Body of pancreas (tissue), 4 donors: ENCODE measurements around the gene C8B. TPM values are rescaled to one million over a fixed set of nuclear protein-coding genes. Genes with fewer than 3 reads are reported as not detected.

Experiments used
- ATAC-seq: fragments of 150-250 bp; one replicate; pipeline ENCODE4 v1.9.1; 2016
- DNase-seq, 4 donors: peaks; one replicate each; pipeline ENCODE4 v3.0.0-alpha.2; 2019
- H3K27ac ChIP-seq, 4 donors: fragments of 200-600 bp; sonication (generic); 1 replicate in 3 of 4; 2 replicates in 1 of 4; pipeline versions ENCODE4 v1.5.1 to v1.6.1; 2016 to 2019; ENCODE audit warnings: mild to moderate bottlenecking in 1 of 4, mixed read lengths in 1 of 4, moderate library complexity in 1 of 4
- H3K27me3 ChIP-seq, 2 donors: fragments of 200-600 bp; sonication (generic); one replicate each; pipeline ENCODE4 v1.6.0; 2016; ENCODE audit warnings: mild to moderate bottlenecking in 1 of 2
- H3K36me3 ChIP-seq, 2 donors: fragments of 200-600 bp; sonication (generic); replicated peaks in 1 of 2; 2 replicates each; pipeline ENCODE4 v1.5.1; 2016; ENCODE audit warnings: low read depth in 2 of 2; ENCODE audit not compliant: insufficient read depth in 1 of 2
- H3K4me1 ChIP-seq: fragments of 200-600 bp; sonication (generic); one replicate; pipeline ENCODE4 v1.6.0; 2016
- H3K4me3 ChIP-seq, 2 donors: fragments of 200-600 bp; sonication (generic); 1 replicate in 1 of 2; 2 replicates in 1 of 2; pipeline ENCODE4 v1.5.1; 2016 to 2019
- H3K9me3 ChIP-seq, 3 donors: fragments of 200-600 bp; sonication (generic); 1 replicate in 2 of 3; 2 replicates in 1 of 3; pipeline ENCODE4 v1.5.1; 2016
- CTCF ChIP-seq, 7 experiments: fragments of 450-650 bp in 4 of 7; fragments of 200-600 bp in 3 of 7; sonication (generic) in 3 of 7; IDR thresholded peaks; one replicate each; pipeline ENCODE4 v1.5.1; 2016 to 2019; ENCODE audit warnings: antibody characterized with exemption in 7 of 7
- POLR2A ChIP-seq, 3 donors: fragments of 450-650 bp; IDR thresholded peaks; one replicate each; pipeline ENCODE4 v1.6.1; 2016; ENCODE audit warnings: antibody characterized with exemption in 3 of 3, mild to moderate bottlenecking in 2 of 3
- WGBS, 2 donors: methylation state at CpG; one replicate each; pipeline ENCODE4 v1.1.5; 2017; 5-methylcytosine and 5-hydroxymethylcytosine counted together
- intact Hi-C: fragments of 100-400 bp; cut with DNase I; formaldehyde crosslinking; loops from one replicate; pipeline ENCODE4 v1.15.1; 2023
- total RNA-seq, 2 donors: library from RNA; depleted of rRNA; stranded (reverse); fragments of >200 nt; gene quantifications; one replicate each; pipeline ENCODE4 v1.1.0, GENCODE V29; 2016

The C8B gene
- total RNA-seq, 2 donors from 2014 or later = not detected

GRCh38 chr1:56957931-56958330 lies 7.9 kb downstream of the C8B start:
- Histone ChIP-seq H3K4me3 (no peak overlapping the region), H3K27me3 (no peaks in the 10 kb centered on the region), H3K36me3 (no peaks in the 10 kb centered on the region), H3K27ac (no peak overlapping the region), H3K9me3 (no peaks in the 10 kb centered on the region), H3K4me1 (no peaks in the 10 kb centered on the region)
- WGBS, 2 donors = 49 to 60% methylated on average over 3 of the region's 3 CpGs
- no peak for TF ChIP-seq POLR2A (IDR thresholded peaks at IDR 0.05)
- no peak for TF ChIP-seq CTCF (IDR thresholded peaks at IDR 0.05)
- DNase-seq (no peak), ATAC-seq (no peak)
- intact Hi-C loops = no loop called here

- H3K27me3 ChIP-seq = no peaks in the 10 kb centered on the region
- H3K4me1 ChIP-seq = no peaks in the 10 kb centered on the region
- no peak overlapping the region for H3K27ac ChIP-seq
- ATAC-seq (no peak), DNase-seq (no peak)
- H3K9me3 ChIP-seq = no peaks in the 10 kb centered on the region
- no peak overlapping the region for H3K4me3 ChIP-seq
- no peak for TF ChIP-seq CTCF (IDR thresholded peaks at IDR 0.05)
- TF ChIP-seq POLR2A (IDR thresholded peaks at IDR 0.05) = no peak
- no peaks in the 10 kb centered on the region for H3K36me3 ChIP-seq
- 89 to 95% methylated on average over 1 of the region's 1 CpG for WGBS, 2 donors
- intact Hi-C loops = no loop called here
Measured at GRCh38 chr1:56954664-56955063, 11.2 kb downstream of the C8B start.

- intact Hi-C loops = no loop called here
- Histone ChIP-seq H3K9me3 (no peaks in the 10 kb centered on the region), H3K4me1 (no peaks in the 10 kb centered on the region), H3K4me3 (no peak overlapping the region), H3K27ac (no peak overlapping the region), H3K36me3 (no peaks in the 10 kb centered on the region), H3K27me3 (no peaks in the 10 kb centered on the region)
- TF ChIP-seq POLR2A (IDR thresholded peaks at IDR 0.05) (no peak), CTCF (IDR thresholded peaks at IDR 0.05) (no peak)
- ATAC-seq = no peak
- WGBS, 2 donors = 59 to 71% methylated on average over 5 of the region's 5 CpGs
- DNase-seq = no peak
Measured at GRCh38 chr1:56953386-56953785, 12.4 kb downstream of the C8B start.

- Histone ChIP-seq H3K36me3 (no peaks in the 10 kb centered on the region), H3K27me3 (no peaks in the 10 kb centered on the region), H3K4me3 (no peak overlapping the region), H3K27ac (no peak overlapping the region), H3K9me3 (no peaks in the 10 kb centered on the region), H3K4me1 (no peaks in the 10 kb centered on the region)
- intact Hi-C loops = no loop called here
- ATAC-seq (no peak), DNase-seq (no peak)
- TF ChIP-seq POLR2A (IDR thresholded peaks at IDR 0.05) (no peak), CTCF (IDR thresholded peaks at IDR 0.05) (no peak)
- 67 to 73% methylated on average over 8 of the region's 8 CpGs for whole genome bisulfite sequencing, 2 donors
Measured at GRCh38 chr1:56952501-56952900, 13.3 kb downstream of the C8B start.

- no peak for ATAC-seq
- intact Hi-C loops = no loop called here
- no peaks in the 10 kb centered on the region for H3K4me1 ChIP-seq
- no peaks in the 10 kb centered on the region for H3K27me3 ChIP-seq
- no peaks in the 10 kb centered on the region for H3K9me3 ChIP-seq
- no peaks in the 10 kb centered on the region for H3K36me3 ChIP-seq
- WGBS, 2 donors = 47 to 92% methylated on average over 1 of the region's 1 CpG
- no peak for TF ChIP-seq POLR2A (IDR thresholded peaks at IDR 0.05)
- no peak for TF ChIP-seq CTCF (IDR thresholded peaks at IDR 0.05)
- no peak for DNase-seq
- no peak overlapping the region for H3K4me3 ChIP-seq
- H3K27ac ChIP-seq = no peak overlapping the region
Measured at GRCh38 chr1:56948403-56949023, 17.3 kb downstream of the C8B start.
